GM21825 (cell line): Measurements from ENCODE around the gene IZUMO4.

Experiments
- ATAC-seq: cut with Tn5 transposase; IDR thresholded peaks from one replicate; pipeline ENCODE4 v1.9.1; 2021; ENCODE audit warnings: mild to moderate bottlenecking, moderate library complexity; ENCODE audit not compliant: unreplicated experiment

IZUMO4 gene

DNA sequence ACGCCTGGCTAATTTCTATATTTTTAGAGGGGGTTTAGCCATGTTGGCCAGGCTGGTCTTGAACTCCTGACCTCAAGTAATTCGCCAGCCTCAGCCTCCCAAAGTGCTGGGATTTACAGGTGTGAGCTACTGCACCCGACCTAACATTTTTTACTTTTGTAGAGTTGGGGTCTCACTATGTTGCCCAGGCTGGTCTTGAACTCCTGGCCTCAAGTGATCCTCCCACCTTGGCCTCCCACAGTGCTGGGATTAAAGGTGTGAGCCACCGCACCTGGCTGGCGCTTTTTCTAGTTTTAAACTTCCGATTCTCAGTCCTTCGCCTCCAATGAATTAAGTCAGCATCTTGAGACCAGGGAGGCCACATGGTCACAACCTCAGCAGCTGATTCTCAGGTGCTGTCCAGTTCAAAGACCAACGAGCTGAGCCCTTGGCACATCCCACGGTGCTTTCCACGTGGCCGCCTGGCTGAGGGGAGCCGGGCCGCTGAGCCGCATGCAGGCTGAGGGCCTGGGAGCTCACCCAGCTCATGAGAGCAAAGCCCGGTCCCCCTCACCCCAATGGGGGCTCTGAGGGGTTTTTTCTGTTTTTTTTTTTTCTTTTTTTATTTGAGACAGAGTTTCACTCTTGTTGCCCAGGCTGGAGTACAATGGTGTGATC, 45.6 kb downstream of the IZUMO4 start:
- ATAC-seq = no peak

DNA sequence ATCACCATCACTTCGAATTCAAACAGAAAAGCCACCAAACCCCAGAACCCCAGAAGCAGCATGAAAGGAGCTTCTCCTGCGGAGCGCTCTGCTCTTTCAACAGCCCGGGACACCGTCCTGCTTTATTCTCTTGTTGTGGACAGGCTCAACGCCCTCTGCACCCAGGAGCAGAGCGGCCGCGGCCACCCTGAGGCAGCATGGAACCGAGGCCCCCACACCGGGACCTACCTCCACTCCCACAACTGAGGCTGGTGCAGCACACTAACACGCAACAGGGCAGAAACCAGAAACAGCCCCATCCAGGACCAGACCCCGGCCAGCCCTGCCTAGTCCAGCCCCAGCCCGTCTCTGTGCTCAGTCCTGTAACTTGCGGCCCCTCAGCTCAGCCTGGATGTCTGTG, 47.5 kb downstream of the IZUMO4 start:
- no peak for ATAC-seq

DNA sequence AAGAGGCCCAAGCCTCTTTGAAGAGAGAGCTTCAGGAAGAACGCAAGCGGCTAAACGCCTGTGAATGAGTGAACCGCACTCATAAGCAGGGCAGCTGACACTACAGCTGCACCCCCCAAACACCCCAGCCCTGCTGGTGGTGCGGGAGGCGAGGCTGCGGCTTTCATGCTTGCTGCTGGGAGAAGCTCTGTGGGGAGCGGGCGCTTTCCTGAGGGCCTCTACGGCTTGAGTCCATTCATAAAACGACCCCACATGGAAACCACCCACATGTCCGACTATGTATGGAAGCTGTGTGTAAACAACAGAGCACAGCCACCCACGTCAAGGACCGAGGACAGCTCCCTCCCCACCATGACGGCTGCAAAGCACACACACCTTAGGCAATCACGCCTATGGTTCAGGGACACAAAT, 49.1 kb downstream of the IZUMO4 start:
- no peak for ATAC-seq

DNA sequence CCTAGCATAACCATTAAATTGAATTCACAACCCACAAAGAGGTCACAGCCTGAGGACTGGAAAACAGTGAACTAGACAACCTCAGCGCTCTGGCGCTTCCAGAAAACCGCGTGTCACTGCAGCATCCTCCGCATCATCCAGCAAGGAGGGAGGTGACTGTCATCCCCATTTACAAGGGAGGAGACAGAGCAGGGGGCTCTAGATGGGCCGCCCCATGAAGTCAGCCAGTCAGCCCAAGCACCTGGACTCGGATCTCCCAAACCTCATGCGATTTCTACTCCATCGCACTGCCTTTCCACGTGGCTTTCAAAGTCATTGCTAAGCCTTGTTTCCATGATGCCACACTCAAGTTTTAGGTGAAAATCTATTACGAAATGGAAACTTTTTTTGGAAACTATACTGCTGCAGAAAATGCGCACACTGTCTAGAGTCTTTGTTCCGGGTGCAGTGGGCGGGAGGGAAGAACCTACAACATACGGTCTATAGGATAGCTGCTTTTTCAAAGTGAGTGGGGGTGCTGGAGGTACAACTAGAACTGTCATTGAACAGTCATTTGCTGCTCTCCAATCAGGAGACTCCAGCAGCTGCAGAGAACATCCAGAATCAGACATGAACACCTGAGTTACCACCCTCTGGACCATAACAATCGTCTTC, 51.9 kb downstream of the IZUMO4 start:
- ATAC-seq = no peak
